Lower leg skin (tissue), 3 donors: ENCODE data around the gene CDV3.

Experiments
- POLR2A ChIP-seq, 2 donors: fragments of 450-650 bp; IDR thresholded peaks; one replicate each; pipeline ENCODE4 v1.6.1; 2016 to 2017; ENCODE audit warnings: antibody characterized with exemption in 2 of 2, mild to moderate bottlenecking in 1 of 2, moderate library complexity in 1 of 2
- TF ChIP-seq, protein P1 (sequence below), 3 donors: fragments of 450-650 bp; IDR thresholded peaks; one replicate each; pipeline ENCODE4 v1.5.1; 2016; ENCODE audit warnings: antibody characterized with exemption in 3 of 3, mild to moderate bottlenecking in 3 of 3, moderate library complexity in 2 of 3

DNA sequence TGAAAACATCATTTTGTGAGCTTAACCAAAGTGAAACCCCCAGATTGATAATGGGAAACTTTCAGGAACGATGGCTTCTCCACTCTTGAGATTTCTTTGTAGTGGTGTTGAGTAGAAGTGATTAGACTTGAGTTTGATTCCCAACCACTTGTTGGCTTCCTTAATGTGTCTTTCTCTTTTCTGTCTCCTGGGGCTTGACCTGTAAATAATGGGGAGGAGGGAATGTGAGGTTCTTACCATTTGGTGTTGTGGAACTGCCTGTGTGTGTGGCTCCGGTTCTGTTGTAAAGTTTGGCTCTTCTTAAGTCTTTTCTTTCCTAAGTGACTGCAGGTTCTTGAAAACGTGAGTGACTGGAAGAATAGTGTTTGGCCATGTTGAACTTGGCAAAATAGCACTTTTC is 2.7 kb downstream of the CDV3 start:
- TF ChIP-seq, protein P1, sequence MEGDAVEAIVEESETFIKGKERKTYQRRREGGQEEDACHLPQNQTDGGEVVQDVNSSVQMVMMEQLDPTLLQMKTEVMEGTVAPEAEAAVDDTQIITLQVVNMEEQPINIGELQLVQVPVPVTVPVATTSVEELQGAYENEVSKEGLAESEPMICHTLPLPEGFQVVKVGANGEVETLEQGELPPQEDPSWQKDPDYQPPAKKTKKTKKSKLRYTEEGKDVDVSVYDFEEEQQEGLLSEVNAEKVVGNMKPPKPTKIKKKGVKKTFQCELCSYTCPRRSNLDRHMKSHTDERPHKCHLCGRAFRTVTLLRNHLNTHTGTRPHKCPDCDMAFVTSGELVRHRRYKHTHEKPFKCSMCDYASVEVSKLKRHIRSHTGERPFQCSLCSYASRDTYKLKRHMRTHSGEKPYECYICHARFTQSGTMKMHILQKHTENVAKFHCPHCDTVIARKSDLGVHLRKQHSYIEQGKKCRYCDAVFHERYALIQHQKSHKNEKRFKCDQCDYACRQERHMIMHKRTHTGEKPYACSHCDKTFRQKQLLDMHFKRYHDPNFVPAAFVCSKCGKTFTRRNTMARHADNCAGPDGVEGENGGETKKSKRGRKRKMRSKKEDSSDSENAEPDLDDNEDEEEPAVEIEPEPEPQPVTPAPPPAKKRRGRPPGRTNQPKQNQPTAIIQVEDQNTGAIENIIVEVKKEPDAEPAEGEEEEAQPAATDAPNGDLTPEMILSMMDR (IDR thresholded peaks at IDR 0.05) = no peak
- no peak for TF ChIP-seq POLR2A (IDR thresholded peaks at IDR 0.05)
